IMR-90 (cell line): ENCODE measurements around the gene RNU6-7. TPM values are rescaled to one million over a fixed set of nuclear protein-coding genes. Genes with fewer than 3 reads are reported as not detected.

Experiments used
- ATAC-seq: fragments of 200-7000 bp; cut with Tn5 transposase; 2 replicates; pipeline ENCODE4 v1.9.1; 2020; ENCODE audit warnings: low read depth, mild to moderate bottlenecking, moderate library complexity
- BruUV-seq: library from RNA; stranded (reverse); fragments of 400-500 nt; replicated peaks from 2 replicates; lab custom pipeline; 2021; lab: Mats Ljungman, UMichigan
- CTCF ChIA-PET: fragments of 300-600 bp; formaldehyde crosslinking; extraction: SDS; loops from one replicate; lab custom pipeline; 2021; ENCODE audit warnings: antibody characterized with exemption; lab: Yijun Ruan, JAX
- POLR2A ChIA-PET: fragments of 300-600 bp; sonication (Branson Sonifier 250); formaldehyde crosslinking; loops from one replicate; lab custom pipeline; 2022; ENCODE audit warnings: antibody characterized with exemption; ENCODE audit not compliant: unreplicated experiment; lab: Charles Lee
- DNase-seq: peaks from one replicate; pipeline ENCODE4 v3.0.0; 2013
- H2AFZ ChIP-seq: replicated peaks from 2 replicates; pipeline ENCODE3; 2013; ENCODE audit warnings: low read length, mild to moderate bottlenecking; ENCODE audit not compliant: poor library complexity
- H2AK5ac ChIP-seq: 2 replicates; pipeline ENCODE4 v1.6.1; 2013; ENCODE audit warnings: low read depth, low read length, inconsistent platforms
- H2AK9ac ChIP-seq: replicated peaks from 2 replicates; pipeline ENCODE3; 2013; ENCODE audit warnings: mild to moderate bottlenecking, low read depth, low read length, moderate library complexity; ENCODE audit not compliant: poor library complexity
- H2BK120ac ChIP-seq: 2 replicates; pipeline ENCODE4 v1.6.1; 2013; ENCODE audit warnings: low read depth, low read length, inconsistent platforms
- H2BK15ac ChIP-seq: 3 replicates; pipeline ENCODE4 v1.6.1; 2013; ENCODE audit warnings: low read depth, low read length, inconsistent platforms
- H2BK20ac ChIP-seq: 2 replicates; pipeline ENCODE4 v1.6.1; 2013; ENCODE audit warnings: low read depth, mild to moderate bottlenecking, inconsistent platforms, low read length, moderate library complexity
- H2BK5ac ChIP-seq: 2 replicates; pipeline ENCODE4 v1.6.1; 2013; ENCODE audit warnings: mild to moderate bottlenecking, low read depth, low read length, inconsistent platforms; ENCODE audit not compliant: poor library complexity, severe bottlenecking
- H3K14ac ChIP-seq: replicated peaks from 2 replicates; pipeline ENCODE4 v1.6.1; 2013; ENCODE audit warnings: low read depth, low read length, inconsistent platforms
- H3K18ac ChIP-seq: 2 replicates; pipeline ENCODE4 v1.6.1; 2013; ENCODE audit warnings: low read depth, low read length, control low read depth
- H3K23ac ChIP-seq: 2 replicates; pipeline ENCODE4 v1.6.1; 2013; ENCODE audit warnings: low read depth, low read length, inconsistent platforms
- H3K27ac ChIP-seq: 2 replicates; pipeline ENCODE4 v1.5.1; 2013; ENCODE audit warnings: mild to moderate bottlenecking, control low read depth, low read length; ENCODE audit not compliant: insufficient read depth
- H3K27me3 ChIP-seq: 2 replicates; pipeline ENCODE4 v1.6.1; 2013; ENCODE audit warnings: low read length; ENCODE audit not compliant: control insufficient read depth, insufficient read depth
- H3K36me3 ChIP-seq: 2 replicates; pipeline ENCODE4 v1.6.1; 2013; ENCODE audit warnings: low read length, mixed read lengths; ENCODE audit not compliant: control insufficient read depth, insufficient read depth
- H3K4ac ChIP-seq: 2 replicates; pipeline ENCODE4 v1.6.1; 2013; ENCODE audit warnings: low read depth, low read length, inconsistent platforms
- H3K4me1 ChIP-seq: 2 replicates; pipeline ENCODE4 v1.6.1; 2013; ENCODE audit warnings: low read length, mixed read lengths; ENCODE audit not compliant: control insufficient read depth, insufficient read depth
- H3K4me2 ChIP-seq: 2 replicates; pipeline ENCODE4 v1.6.1; 2013; ENCODE audit warnings: low read depth, mild to moderate bottlenecking, control low read depth, low read length, moderate library complexity
- H3K4me3 ChIP-seq: 2 replicates; pipeline ENCODE4 v1.5.1; 2013; ENCODE audit warnings: low read depth, mild to moderate bottlenecking, control low read depth, low read length, moderate library complexity; ENCODE audit not compliant: insufficient read depth
- H3K56ac ChIP-seq: 2 replicates; pipeline ENCODE4 v1.6.1; 2013; ENCODE audit warnings: low read length, inconsistent platforms; ENCODE audit not compliant: insufficient read depth; ENCODE audit errors: extremely low read depth
- H3K79me1 ChIP-seq, 2 experiments: 2 replicates each; pipeline ENCODE4 v1.6.1; 2013; ENCODE audit warnings: low read length in 2 of 2, inconsistent platforms in 1 of 2, low read depth in 1 of 2
- H3K9ac ChIP-seq: 2 replicates; pipeline ENCODE4 v1.6.1; 2013; ENCODE audit warnings: low read depth, low read length, control low read depth
- H3K9me1 ChIP-seq: 2 replicates; pipeline ENCODE4 v1.6.1; 2013; ENCODE audit warnings: low read length, inconsistent platforms; ENCODE audit not compliant: insufficient read depth
- H3K9me3 ChIP-seq: 2 replicates; pipeline ENCODE4 v1.6.1; 2013; ENCODE audit warnings: low read length; ENCODE audit not compliant: control insufficient read depth, insufficient read depth
- H4K20me1 ChIP-seq: 2 replicates; pipeline ENCODE4 v1.6.1; 2013; ENCODE audit warnings: low read length, inconsistent platforms; ENCODE audit not compliant: insufficient read depth
- H4K5ac ChIP-seq: 2 replicates; pipeline ENCODE4 v1.6.1; 2013; ENCODE audit warnings: mild to moderate bottlenecking, low read depth, low read length, control low read depth
- H4K8ac ChIP-seq, 2 experiments: 2 replicates each; pipeline ENCODE4 v1.6.1; 2013; ENCODE audit warnings: low read depth in 2 of 2, low read length in 2 of 2, control low read depth in 1 of 2, inconsistent platforms in 1 of 2
- H4K91ac ChIP-seq: 2 replicates; pipeline ENCODE4 v1.6.1; 2013; ENCODE audit warnings: low read depth, low read length, inconsistent platforms; ENCODE audit not compliant: insufficient read depth
- CEBPB ChIP-seq: IDR thresholded peaks from 2 replicates; pipeline ENCODE4 v1.6.1; 2012; ENCODE audit warnings: low read depth, low read length, improper control_type of control experiment
- ELK1 ChIP-seq: fragments of 150-350 bp; IDR thresholded peaks from 2 replicates; pipeline ENCODE4 v1.6.1; 2016; ENCODE audit warnings: low read depth, mild to moderate bottlenecking, low read length, moderate library complexity, borderline replicate concordance
- RAD21 ChIP-seq: IDR thresholded peaks from 2 replicates; pipeline ENCODE4 v1.6.1; 2012; ENCODE audit warnings: low read length, improper control_type of control experiment
- RCOR1 ChIP-seq: IDR thresholded peaks from 2 replicates; pipeline ENCODE4 v1.6.1; 2012; ENCODE audit warnings: mild to moderate bottlenecking, low read length, improper control_type of control experiment; ENCODE audit not compliant: insufficient replicate concordance
- SMC3 ChIP-seq: fragments of 150-350 bp; IDR thresholded peaks from 2 replicates; pipeline ENCODE4 v1.6.1; 2016; ENCODE audit warnings: low read depth, mild to moderate bottlenecking, antibody characterized with exemption, low read length, moderate library complexity
- USF2 ChIP-seq: fragments of 150-350 bp; IDR thresholded peaks from 2 replicates; pipeline ENCODE4 v1.6.1; 2017; ENCODE audit warnings: mild to moderate bottlenecking, antibody characterized with exemption, low read length, low read depth
- WGBS, 2 experiments: methylation state at CpG; one replicate each; pipeline versions ENCODE4 v1.1.5 to v1.1.7; 2013; ENCODE audit warnings: missing lambda C conversion rate in 2 of 2; ENCODE audit not compliant: insufficient read length in 1 of 2; ENCODE audit errors: extremely low coverage in 2 of 2; 5-methylcytosine and 5-hydroxymethylcytosine counted together
- dilution Hi-C: fragments of 300-500 bp; cut with HindIII; formaldehyde crosslinking; loops from one replicate; pipeline ENCODE4 v1.14.3; 2018; ENCODE audit warnings: low sequenced_read_pairs; ENCODE audit not compliant: unreplicated experiment
- in situ Hi-C: fragments of 300-500 bp; cut with MboI; formaldehyde crosslinking; loops from 3 replicates; pipeline ENCODE4 v1.14.3; 2019; ENCODE audit warnings: low sequenced_read_pairs, inconsistent platforms, mixed read lengths
- intact Hi-C: fragments of 100-400 bp; cut with micrococcal nuclease; formaldehyde crosslinking; loops from 2 replicates; pipeline ENCODE4 v1.10.0; 2022
- polyA plus RNA-seq, 3 experiments: library from polyadenylated mRNA; depleted of rRNA; stranded (reverse); fragments of >200 nt; gene quantifications; 2 replicates each; pipeline ENCODE4 v1.2.3, GENCODE V29; 2012; ENCODE audit warnings: low replicate concordance in 1 of 3
- total RNA-seq: library from RNA; depleted of rRNA; stranded (reverse); fragments of >200 nt; gene quantifications from 2 replicates; pipeline ENCODE4 v1.2.3, GENCODE V29; 2012

RNU6-7 gene
- total and polyA plus RNA-seq, 2 of the 4 experiments (the other 2 are of a cell fraction): not detected

GRCh38 chr14:32205554-32205953 is 3.7 kb downstream of the RNU6-7 start:
- no peak overlapping the region for H3K23ac ChIP-seq
- H2AFZ ChIP-seq: no peak overlapping the region
- ATAC-seq (no peak), DNase-seq (no peak)
- H3K9me1 ChIP-seq: peaks cover 6% of the 10 kb centered on the region; the same call in 1 of the 2 replicates
- dilution Hi-C loops: no loop called here
- in situ Hi-C loops: no loop called here
- H3K79me1 ChIP-seq: no peaks in the 10 kb centered on the region
- H3K14ac ChIP-seq: no peak overlapping the region
- H3K56ac ChIP-seq: no peak overlapping the region
- intact Hi-C loops: no loop called here
- no peak overlapping the region for H2BK120ac ChIP-seq
- no peak overlapping the region for H3K4ac ChIP-seq
- H3K18ac ChIP-seq: no peak overlapping the region
- no peak overlapping the region for H2BK20ac ChIP-seq
- no peak overlapping the region for H3K27ac ChIP-seq
- H3K4me2 ChIP-seq: no peak overlapping the region
- no peak overlapping the region for H2AK9ac ChIP-seq
- no peak overlapping the region for H3K9ac ChIP-seq
- no peak overlapping the region for H2BK15ac ChIP-seq
- no peak overlapping the region for H4K91ac ChIP-seq
- WGBS, 2 experiments: no CpG with 5 or more reads among the region's 3 CpGs
- POLR2A ChIA-PET: no interaction called here
- H3K27me3 ChIP-seq: peaks cover 6% of the 10 kb centered on the region
- H2BK5ac ChIP-seq: no peak overlapping the region
- no peak for TF ChIP-seq RCOR1
- TF ChIP-seq RAD21: no peak
- TF ChIP-seq USF2: no peak
- no peak for TF ChIP-seq SMC3
- TF ChIP-seq CEBPB: peak; percentile 83
- TF ChIP-seq ELK1: no peak
- no peak overlapping the region for H2AK5ac ChIP-seq
- no peak overlapping the region for H3K4me3 ChIP-seq
- H3K9me3 ChIP-seq: no peaks in the 10 kb centered on the region
- no peak overlapping the region for H4K8ac ChIP-seq
- CTCF ChIA-PET: no interaction called here
- H3K36me3 ChIP-seq: no peaks in the 10 kb centered on the region
- no TSS peak for BruUV-seq
- no peaks in the 10 kb centered on the region for H3K4me1 ChIP-seq
- H4K20me1 ChIP-seq: no peaks in the 10 kb centered on the region; the same call in 1 of the 2 replicates
- no peak overlapping the region for H4K5ac ChIP-seq
